Esophagus squamous epithelium (tissue), 5 donors: ENCODE data around the gene DKK2. TPM values are rescaled to one million over a fixed set of nuclear protein-coding genes. Genes with fewer than 3 reads are reported as not detected.

Experiments
- DNase-seq: peaks from one replicate; lab custom pipeline; 2025; lab: John Stamatoyannopoulos, UW
- H3K27ac ChIP-seq, 4 donors: fragments of 200-600 bp; sonication (generic); one replicate each; pipeline ENCODE4 v1.5.1; 2016 to 2019; ENCODE audit warnings: mild to moderate bottlenecking in 1 of 4
- H3K27me3 ChIP-seq, 4 donors: fragments of 200-600 bp; sonication (generic); 1 replicate in 3 of 4; 2 replicates in 1 of 4; pipeline versions ENCODE4 v1.5.1 to v1.6.0; 2017 to 2021; ENCODE audit warnings: antibody characterized with exemption in 1 of 4
- H3K36me3 ChIP-seq, 3 donors: fragments of 200-600 bp; sonication (generic); one replicate each; pipeline ENCODE4 v1.5.1; 2016 to 2019
- H3K4me1 ChIP-seq, 3 donors: fragments of 200-600 bp; sonication (generic); one replicate each; pipeline ENCODE4 v1.5.1; 2017 to 2019
- H3K4me3 ChIP-seq, 4 donors: fragments of 200-600 bp; sonication (generic); 1 replicate in 3 of 4; 2 replicates in 1 of 4; pipeline ENCODE4 v1.5.1; 2016 to 2019; ENCODE audit warnings: mild to moderate bottlenecking in 2 of 4, moderate library complexity in 1 of 4
- H3K9me3 ChIP-seq, 3 donors: fragments of 200-600 bp; sonication (generic); one replicate each; pipeline ENCODE4 v1.5.1; 2016 to 2019
- POLR2A ChIP-seq, 4 donors: fragments of 450-650 bp; IDR thresholded peaks; one replicate each; pipeline ENCODE4 v1.6.1; 2017; ENCODE audit warnings: antibody characterized with exemption in 4 of 4, mild to moderate bottlenecking in 4 of 4, moderate library complexity in 3 of 4
- WGBS, 2 donors: methylation state at CpG; one replicate each; pipeline ENCODE4 v1.1.5; 2018; 5-methylcytosine and 5-hydroxymethylcytosine counted together
- intact Hi-C: fragments of 100-400 bp; cut with DNase I; formaldehyde crosslinking; loops from one replicate; pipeline ENCODE4 v1.15.0; 2022
- total RNA-seq, 4 donors: library from RNA; depleted of rRNA; stranded (reverse); fragments of >200 nt; gene quantifications; one replicate each; pipeline ENCODE4 v1.1.0, GENCODE V29; 2016
- TF ChIP-seq, protein P1 (sequence below), 6 experiments: fragments of 450-650 bp in 4 of 6; fragments of 200-600 bp in 2 of 6; sonication (generic) in 2 of 6; IDR thresholded peaks; one replicate each; pipeline ENCODE4 v1.5.1; 2016 to 2019; ENCODE audit warnings: antibody characterized with exemption in 6 of 6, mild to moderate bottlenecking in 4 of 6, moderate library complexity in 4 of 6
- donor health status: DM: yes; HTN: yes; CAD: no.

DKK2 gene
- total RNA-seq, 4 donors from 2014 or later: 0.38 to 1.2 TPM; not detected in 2

DNA sequence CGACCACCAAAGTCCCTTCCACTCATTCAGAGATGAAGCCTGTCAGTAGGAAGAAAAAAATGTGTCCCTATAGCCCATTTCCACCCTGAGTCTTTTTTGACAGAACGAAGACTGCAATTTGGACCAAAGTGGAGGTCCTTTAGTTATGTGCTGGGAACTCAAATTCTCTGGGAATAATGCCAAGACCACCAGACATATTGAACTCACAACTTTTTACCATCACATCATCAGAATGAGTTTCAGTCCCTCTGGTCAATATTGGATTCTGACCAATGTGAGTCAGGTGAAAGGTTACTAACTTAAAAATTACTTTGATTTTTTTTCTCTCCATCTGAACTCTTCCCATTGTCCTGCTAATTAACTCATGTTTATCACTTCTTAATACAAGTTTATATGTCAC lies 128.9 kb downstream of the DKK2 start:
- Histone ChIP-seq H3K4me3 (no peak overlapping the region), H3K36me3 (no peaks in the 10 kb centered on the region), H3K27me3 (no peaks in the 10 kb centered on the region), H3K9me3 (no peaks in the 10 kb centered on the region), H3K27ac (no peak overlapping the region), H3K4me1 (no peaks in the 10 kb centered on the region)
- intact Hi-C loops: no loop called here
- WGBS, 2 donors: 37 to 40% methylated on average over 2 of the region's 2 CpGs
- no peak for DNase-seq
- TF ChIP-seq, protein P1, sequence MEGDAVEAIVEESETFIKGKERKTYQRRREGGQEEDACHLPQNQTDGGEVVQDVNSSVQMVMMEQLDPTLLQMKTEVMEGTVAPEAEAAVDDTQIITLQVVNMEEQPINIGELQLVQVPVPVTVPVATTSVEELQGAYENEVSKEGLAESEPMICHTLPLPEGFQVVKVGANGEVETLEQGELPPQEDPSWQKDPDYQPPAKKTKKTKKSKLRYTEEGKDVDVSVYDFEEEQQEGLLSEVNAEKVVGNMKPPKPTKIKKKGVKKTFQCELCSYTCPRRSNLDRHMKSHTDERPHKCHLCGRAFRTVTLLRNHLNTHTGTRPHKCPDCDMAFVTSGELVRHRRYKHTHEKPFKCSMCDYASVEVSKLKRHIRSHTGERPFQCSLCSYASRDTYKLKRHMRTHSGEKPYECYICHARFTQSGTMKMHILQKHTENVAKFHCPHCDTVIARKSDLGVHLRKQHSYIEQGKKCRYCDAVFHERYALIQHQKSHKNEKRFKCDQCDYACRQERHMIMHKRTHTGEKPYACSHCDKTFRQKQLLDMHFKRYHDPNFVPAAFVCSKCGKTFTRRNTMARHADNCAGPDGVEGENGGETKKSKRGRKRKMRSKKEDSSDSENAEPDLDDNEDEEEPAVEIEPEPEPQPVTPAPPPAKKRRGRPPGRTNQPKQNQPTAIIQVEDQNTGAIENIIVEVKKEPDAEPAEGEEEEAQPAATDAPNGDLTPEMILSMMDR (IDR thresholded peaks at IDR 0.05): no peak
- TF ChIP-seq POLR2A (IDR thresholded peaks at IDR 0.05): no peak

DNA sequence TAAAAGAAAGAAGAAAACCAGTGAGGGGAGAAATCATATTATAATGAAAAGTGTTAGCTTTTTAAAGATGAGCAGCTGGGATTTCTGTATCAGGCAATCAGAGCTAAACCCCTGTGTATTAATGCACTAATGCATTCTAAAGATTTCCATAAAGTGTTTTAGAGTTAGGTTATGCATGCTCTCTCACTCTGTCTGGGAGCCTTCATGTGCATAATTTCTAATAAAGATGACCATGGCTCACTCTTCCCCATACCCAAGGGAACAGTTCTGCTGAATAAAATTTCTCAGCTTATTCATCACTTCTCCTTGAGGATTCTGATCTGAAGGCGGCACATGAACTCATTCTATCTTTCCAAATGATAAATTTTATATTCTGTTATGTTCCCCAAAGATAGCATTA lies 129.4 kb downstream of the DKK2 start:
- no peaks in the 10 kb centered on the region for H3K9me3 ChIP-seq
- no peak for DNase-seq
- no peaks in the 10 kb centered on the region for H3K36me3 ChIP-seq
- no peaks in the 10 kb centered on the region for H3K27me3 ChIP-seq
- intact Hi-C loops: no loop called here
- 28 to 36% methylated on average over 1 of the region's 1 CpG for WGBS, 2 donors
- H3K4me3 ChIP-seq: no peak overlapping the region
- TF ChIP-seq POLR2A (IDR thresholded peaks at IDR 0.05): no peak
- TF ChIP-seq, protein P1 (IDR thresholded peaks at IDR 0.05): no peak
- H3K27ac ChIP-seq: no peak overlapping the region
- no peaks in the 10 kb centered on the region for H3K4me1 ChIP-seq

DNA sequence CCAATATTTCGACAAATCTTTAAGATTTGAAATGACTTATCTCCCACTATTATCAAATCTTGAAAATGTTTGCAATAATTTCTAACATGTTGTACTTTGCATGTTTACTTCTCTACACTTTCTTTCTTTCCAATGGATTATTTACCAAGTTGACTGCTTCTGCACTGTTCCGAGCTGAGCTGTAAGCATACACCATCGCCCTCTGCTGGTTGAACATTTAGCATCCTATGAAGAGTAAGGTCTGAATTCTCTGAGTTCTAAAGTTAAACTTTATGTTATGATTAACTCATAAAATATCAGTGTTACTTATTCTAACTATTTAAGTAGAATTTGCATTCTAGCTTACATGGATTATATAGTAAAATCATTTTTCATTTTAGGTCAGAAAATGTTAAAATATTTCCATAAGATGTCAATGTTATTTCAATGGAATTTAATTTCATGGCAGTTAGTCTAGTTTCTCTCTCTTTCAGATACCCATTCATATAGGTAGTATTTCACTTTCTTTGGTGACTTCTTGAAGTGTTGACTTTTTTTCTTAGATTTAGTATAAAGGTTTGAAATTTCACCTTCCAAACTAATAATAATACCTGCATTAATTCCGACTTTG lies 137.4 kb downstream of the DKK2 start:
- no peaks in the 10 kb centered on the region for H3K27me3 ChIP-seq
- WGBS, 2 donors: 35 to 36% methylated on average over 4 of the region's 4 CpGs
- no peak for DNase-seq

DNA sequence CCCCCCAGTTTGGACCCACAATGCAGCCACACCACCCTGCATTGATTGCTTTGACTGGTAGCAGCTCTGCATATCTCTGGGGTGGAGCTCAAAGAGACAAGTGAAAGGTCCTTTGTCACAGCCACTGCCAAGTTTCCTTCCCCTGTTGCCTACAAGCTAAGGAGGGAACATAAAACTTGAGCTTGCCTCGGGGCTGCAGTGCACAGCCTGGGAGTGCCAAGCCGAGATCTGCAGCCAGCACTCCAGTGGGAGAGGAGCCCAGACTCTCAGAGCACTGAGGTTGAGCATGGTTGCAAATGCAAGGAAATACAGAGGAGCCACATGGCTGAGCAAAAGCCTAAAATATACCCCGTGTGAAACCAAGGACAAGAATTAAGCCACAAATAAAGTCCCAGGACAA lies 142.2 kb downstream of the DKK2 start:
- no peak for DNase-seq
- intact Hi-C loops: no loop called here
- H3K27me3 ChIP-seq: no peaks in the 10 kb centered on the region
- no peaks in the 10 kb centered on the region for H3K4me1 ChIP-seq
- no peak overlapping the region for H3K27ac ChIP-seq
- 52 to 66% methylated on average over 3 of the region's 3 CpGs for WGBS, 2 donors
- H3K4me3 ChIP-seq: no peak overlapping the region
- H3K9me3 ChIP-seq: no peaks in the 10 kb centered on the region
- TF ChIP-seq POLR2A (IDR thresholded peaks at IDR 0.05): no peak
- TF ChIP-seq, protein P1 (IDR thresholded peaks at IDR 0.05): no peak
- H3K36me3 ChIP-seq: no peaks in the 10 kb centered on the region

More for the DNA sequence above, 137.4 kb downstream of the DKK2 start:
- TF ChIP-seq POLR2A (IDR thresholded peaks at IDR 0.05): no peak
- TF ChIP-seq, protein P1 (IDR thresholded peaks at IDR 0.05): peak in 3 of 6 experiments; percentile 33 to 53 (median 38)
- H3K4me3 ChIP-seq: no peak overlapping the region
- H3K36me3 ChIP-seq: no peaks in the 10 kb centered on the region
- intact Hi-C loops: no loop called here
- no peaks in the 10 kb centered on the region for H3K4me1 ChIP-seq
- H3K9me3 ChIP-seq: no peaks in the 10 kb centered on the region
- no peak overlapping the region for H3K27ac ChIP-seq

DNA sequence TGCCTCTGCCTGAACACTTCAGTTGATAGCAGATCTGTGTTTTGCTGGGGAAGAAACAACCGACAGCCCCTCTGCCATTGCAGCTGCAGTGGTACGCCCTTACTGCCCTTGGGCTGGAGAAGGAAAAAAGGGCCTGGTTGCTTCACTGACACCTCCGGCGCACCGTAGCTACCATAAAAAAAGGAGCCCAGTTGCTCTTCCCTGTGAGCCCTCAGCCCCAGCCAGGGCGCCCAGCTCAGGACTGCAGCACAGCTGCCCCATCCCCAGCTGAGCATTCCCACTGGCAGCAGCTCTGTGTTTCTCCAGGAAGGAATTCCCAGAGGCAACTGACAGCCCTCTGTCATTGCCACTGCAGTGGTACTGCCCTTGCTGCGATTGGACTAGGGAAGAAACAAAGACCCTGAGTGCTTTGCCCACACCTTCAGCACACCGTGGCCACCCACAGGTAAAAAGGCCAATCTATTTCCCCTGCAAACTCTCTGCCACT lies 142.7 kb downstream of the DKK2 start:
- WGBS, 2 donors: 76 to 100% methylated on average over 2 to 3 of the region's 8 CpGs
- DNase-seq: no peak
- H3K9me3 ChIP-seq: no peaks in the 10 kb centered on the region

More for the DNA sequence above, 142.7 kb downstream of the DKK2 start:
- TF ChIP-seq, protein P1 (IDR thresholded peaks at IDR 0.05): no peak
- TF ChIP-seq POLR2A (IDR thresholded peaks at IDR 0.05): no peak
- Histone ChIP-seq H3K4me1 (no peaks in the 10 kb centered on the region), H3K27me3 (no peaks in the 10 kb centered on the region), H3K36me3 (no peaks in the 10 kb centered on the region), H3K27ac (no peak overlapping the region), H3K4me3 (no peak overlapping the region)
- intact Hi-C loops: no loop called here
